ENCODE results near the gene MAEA. TPM values are rescaled to one million over a fixed set of nuclear protein-coding genes. Genes with fewer than 3 reads are reported as not detected.

The MAEA gene
- total and polyA plus RNA-seq, 9 of the 15 experiments (the other 6 are each of a cell fraction or from before 2014, with no cell fraction given): 2.1 to 86.5 (median 45.0) TPM

DNA sequence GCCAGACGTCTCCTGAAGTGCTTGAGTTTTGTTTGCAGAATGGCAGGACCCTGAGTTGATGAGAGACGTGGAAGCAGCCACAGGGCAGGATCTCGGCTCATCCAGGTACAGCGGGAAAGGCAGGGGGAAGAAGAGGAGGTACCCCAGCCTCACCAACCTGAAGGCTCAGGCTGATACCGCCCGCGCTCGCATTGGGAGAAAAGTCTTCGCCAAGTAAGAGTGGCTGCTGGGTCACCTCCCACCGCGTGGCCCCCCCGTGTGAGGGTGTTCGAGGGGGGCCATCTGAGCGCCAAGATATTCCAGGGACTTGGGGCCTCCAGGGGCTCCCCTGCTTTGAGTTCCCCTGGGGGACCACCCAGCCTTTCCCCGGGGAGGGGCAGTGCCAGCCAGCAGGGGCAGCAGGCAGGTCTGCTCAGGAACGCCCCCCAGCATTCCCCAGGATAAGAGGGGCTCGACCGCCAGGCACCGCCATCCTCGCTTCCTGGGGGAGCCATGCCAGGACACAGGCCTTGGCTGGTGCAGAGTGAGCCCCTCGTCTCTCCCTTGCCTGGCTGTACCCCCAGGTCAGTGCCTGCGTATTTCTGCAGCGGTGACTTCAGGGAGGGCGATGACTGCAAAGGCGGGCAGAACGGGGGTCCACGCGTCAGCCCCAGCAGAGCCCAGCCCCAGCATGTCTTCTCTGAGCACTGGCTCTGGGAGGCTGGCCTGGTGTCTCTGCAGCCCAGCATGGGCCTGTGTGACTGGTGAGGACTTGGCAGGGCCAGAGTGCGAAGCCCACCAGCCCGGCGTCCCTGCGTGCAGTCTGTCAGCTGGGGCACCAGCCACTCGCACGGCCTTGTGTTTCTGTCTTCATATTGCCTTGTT lies 94.3 kb downstream of the MAEA start:
- Histone ChIP-seq H3K79me2 (ENCODE audit: control insufficient read depth, insufficient read depth, low read length) (no peaks in the 10 kb centered on the region), H4K20me1 (replicated peaks; ENCODE audit: control insufficient read depth, insufficient read depth, low read length) (no peaks in the 10 kb centered on the region), H3K27ac (ENCODE audit: extremely low read depth, low read depth, low read length) (no peak overlapping the region), H3K4me1 (replicated peaks in 1 of 2; ENCODE audit: control insufficient read depth in 2 of 2, insufficient read depth in 2 of 2, low read length in 2 of 2) (no peaks in the 10 kb centered on the region; a peak in 1 of 5 replicates), H3K9me3 (replicated peaks; ENCODE audit: control insufficient read depth, insufficient read depth, low read depth, low read length) (no peaks in the 10 kb centered on the region), H3K4me3 (no peak overlapping the region), H3K9me1 (ENCODE audit: control insufficient read depth, insufficient read depth, low read length) (no peaks in the 10 kb centered on the region), H2AFZ (ENCODE audit: low read depth, low read length) (no peak overlapping the region), H3K36me3 (ENCODE audit: control insufficient read depth, insufficient read depth, low read length) (0 out of 3 replicates have a peak, but pooled peaks cover 3% of the 10 kb centered on the region), H3K4me2 (ENCODE audit: insufficient read depth, low read length) (no peak overlapping the region), H3K9ac (ENCODE audit: insufficient read depth in 1 of 2, low read depth in 2 of 2, low read length in 2 of 2) (no peak overlapping the region), H3K27me3 (ENCODE audit: control insufficient read depth in 2 of 2, insufficient read depth in 2 of 2, low read length in 2 of 2) (no peaks in the 10 kb centered on the region)
- WGBS (ENCODE audit: insufficient coverage, low coverage, missing lambda C conversion rate): 85% methylated on average over 25 of the region's 34 CpGs
- TF ChIP-seq, protein P1, sequence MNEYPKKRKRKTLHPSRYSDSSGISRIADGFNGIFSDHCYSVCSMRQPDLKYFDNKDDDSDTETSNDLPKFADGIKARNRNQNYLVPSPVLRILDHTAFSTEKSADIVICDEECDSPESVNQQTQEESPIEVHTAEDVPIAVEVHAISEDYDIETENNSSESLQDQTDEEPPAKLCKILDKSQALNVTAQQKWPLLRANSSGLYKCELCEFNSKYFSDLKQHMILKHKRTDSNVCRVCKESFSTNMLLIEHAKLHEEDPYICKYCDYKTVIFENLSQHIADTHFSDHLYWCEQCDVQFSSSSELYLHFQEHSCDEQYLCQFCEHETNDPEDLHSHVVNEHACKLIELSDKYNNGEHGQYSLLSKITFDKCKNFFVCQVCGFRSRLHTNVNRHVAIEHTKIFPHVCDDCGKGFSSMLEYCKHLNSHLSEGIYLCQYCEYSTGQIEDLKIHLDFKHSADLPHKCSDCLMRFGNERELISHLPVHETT (CRISPR knock-in tag; conservative IDR thresholded peaks at IDR 0.05 in 1 of 2, IDR thresholded peaks at IDR 0.05 in 1 of 2): no peak
- no peak for TF ChIP-seq BRCA1 (IDR thresholded peaks at IDR 0.05)
- no peak for TF ChIP-seq BRCA1 (CRISPR knock-in tag; IDR thresholded peaks at IDR 0.05)
- TF ChIP-seq NCOA1 (IDR thresholded peaks at IDR 0.05; ENCODE audit: low read depth): no peak
- TF ChIP-seq HMGXB4 (CRISPR knock-in tag; IDR thresholded peaks at IDR 0.05): no peak
- no peak for TF ChIP-seq GTF3C2 (IDR thresholded peaks at IDR 0.05; ENCODE audit: borderline replicate concordance, extremely low read depth, insufficient read length)
- TF ChIP-seq ZBTB2 (IDR thresholded peaks at IDR 0.05): no peak
- TF ChIP-seq ZC3H4 (CRISPR knock-in tag; IDR thresholded peaks at IDR 0.05; ENCODE audit: borderline replicate concordance): no peak
- TF ChIP-seq POLR2AphosphoS5 (IDR thresholded peaks at IDR 0.05; ENCODE audit: control insufficient read depth, insufficient read depth, low read depth, low read length): no peak
- no peak for TF ChIP-seq ZNF384 (IDR thresholded peaks at IDR 0.05; ENCODE audit: low read depth, low read length)
- no peak for TF ChIP-seq RFX7 (CRISPR knock-in tag; IDR thresholded peaks at IDR 0.05)
- TF ChIP-seq, protein P2, sequence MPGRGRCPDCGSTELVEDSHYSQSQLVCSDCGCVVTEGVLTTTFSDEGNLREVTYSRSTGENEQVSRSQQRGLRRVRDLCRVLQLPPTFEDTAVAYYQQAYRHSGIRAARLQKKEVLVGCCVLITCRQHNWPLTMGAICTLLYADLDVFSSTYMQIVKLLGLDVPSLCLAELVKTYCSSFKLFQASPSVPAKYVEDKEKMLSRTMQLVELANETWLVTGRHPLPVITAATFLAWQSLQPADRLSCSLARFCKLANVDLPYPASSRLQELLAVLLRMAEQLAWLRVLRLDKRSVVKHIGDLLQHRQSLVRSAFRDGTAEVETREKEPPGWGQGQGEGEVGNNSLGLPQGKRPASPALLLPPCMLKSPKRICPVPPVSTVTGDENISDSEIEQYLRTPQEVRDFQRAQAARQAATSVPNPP (IDR thresholded peaks at IDR 0.05; ENCODE audit: borderline replicate concordance, insufficient read depth, insufficient read length): no peak
- in situ Hi-C loops (cut with MboI): no loop called here
- POLR2A ChIA-PET: no interaction called here
- ATAC-seq (no peak), DNase-seq (ENCODE audit: extremely low read depth in 1 of 4, low spot score in 3 of 4) (no peak), FAIRE-seq (no peak)
- CTCF ChIA-PET (ENCODE audit: low intra/inter-chr PET ratio): no interaction called here
- no TSS peak for BruUV-seq (replicated peaks)
- intact Hi-C loops (cut with micrococcal nuclease): no loop called here
